Omental fat pad (tissue), 4 donors: ENCODE results near the gene CPB1. TPM values are rescaled to one million over a fixed set of nuclear protein-coding genes. Genes with fewer than 3 reads are reported as not detected.

Source experiments
- ATAC-seq: fragments of 150-250 bp; one replicate; pipeline ENCODE4 v1.9.1; 2016; ENCODE audit warnings: mild to moderate bottlenecking, moderate library complexity; ENCODE audit not compliant: low FRiP score
- DNase-seq: peaks from one replicate; pipeline ENCODE4 v3.0.0-alpha.2; 2019; ENCODE audit warnings: low spot score
- total RNA-seq, 4 donors: library from RNA; depleted of rRNA; stranded (reverse); fragments of >200 nt; gene quantifications; one replicate each; pipeline ENCODE4 v1.1.0, GENCODE V29; 2016
- TF ChIP-seq, protein P1 (sequence below), 3 donors: fragments of 450-650 bp; IDR thresholded peaks; one replicate each; pipeline ENCODE4 v1.5.1; 2016 to 2017; ENCODE audit warnings: antibody characterized with exemption in 3 of 3, mild to moderate bottlenecking in 3 of 3, moderate library complexity in 2 of 3

CPB1 gene
- total RNA-seq, 4 donors from 2014 or later: 0.72 to 38.9 (median 4.2) TPM

DNA sequence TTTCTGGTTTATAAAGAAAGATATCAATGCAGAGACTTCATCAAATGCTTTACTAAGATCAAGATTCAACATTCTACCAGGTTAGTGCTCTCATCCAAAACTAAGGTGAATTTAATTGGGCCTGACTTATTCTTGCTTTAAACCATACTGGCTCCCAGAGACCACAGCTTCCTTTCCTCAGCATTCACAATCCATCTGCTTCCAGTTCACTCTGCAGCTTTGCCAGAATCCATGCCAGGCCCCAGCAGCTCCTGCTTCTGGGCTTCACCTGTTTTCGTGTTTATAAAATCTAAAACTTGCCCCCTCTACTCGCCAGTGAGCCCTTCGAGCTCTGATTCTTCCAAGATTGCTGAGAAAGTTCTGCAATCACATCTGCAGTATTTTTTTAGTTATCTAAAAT lies 2.3 kb downstream of the CPB1 start:
- no peak for DNase-seq
- no peak for ATAC-seq
- TF ChIP-seq, protein P1, sequence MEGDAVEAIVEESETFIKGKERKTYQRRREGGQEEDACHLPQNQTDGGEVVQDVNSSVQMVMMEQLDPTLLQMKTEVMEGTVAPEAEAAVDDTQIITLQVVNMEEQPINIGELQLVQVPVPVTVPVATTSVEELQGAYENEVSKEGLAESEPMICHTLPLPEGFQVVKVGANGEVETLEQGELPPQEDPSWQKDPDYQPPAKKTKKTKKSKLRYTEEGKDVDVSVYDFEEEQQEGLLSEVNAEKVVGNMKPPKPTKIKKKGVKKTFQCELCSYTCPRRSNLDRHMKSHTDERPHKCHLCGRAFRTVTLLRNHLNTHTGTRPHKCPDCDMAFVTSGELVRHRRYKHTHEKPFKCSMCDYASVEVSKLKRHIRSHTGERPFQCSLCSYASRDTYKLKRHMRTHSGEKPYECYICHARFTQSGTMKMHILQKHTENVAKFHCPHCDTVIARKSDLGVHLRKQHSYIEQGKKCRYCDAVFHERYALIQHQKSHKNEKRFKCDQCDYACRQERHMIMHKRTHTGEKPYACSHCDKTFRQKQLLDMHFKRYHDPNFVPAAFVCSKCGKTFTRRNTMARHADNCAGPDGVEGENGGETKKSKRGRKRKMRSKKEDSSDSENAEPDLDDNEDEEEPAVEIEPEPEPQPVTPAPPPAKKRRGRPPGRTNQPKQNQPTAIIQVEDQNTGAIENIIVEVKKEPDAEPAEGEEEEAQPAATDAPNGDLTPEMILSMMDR (IDR thresholded peaks at IDR 0.05): no peak

DNA sequence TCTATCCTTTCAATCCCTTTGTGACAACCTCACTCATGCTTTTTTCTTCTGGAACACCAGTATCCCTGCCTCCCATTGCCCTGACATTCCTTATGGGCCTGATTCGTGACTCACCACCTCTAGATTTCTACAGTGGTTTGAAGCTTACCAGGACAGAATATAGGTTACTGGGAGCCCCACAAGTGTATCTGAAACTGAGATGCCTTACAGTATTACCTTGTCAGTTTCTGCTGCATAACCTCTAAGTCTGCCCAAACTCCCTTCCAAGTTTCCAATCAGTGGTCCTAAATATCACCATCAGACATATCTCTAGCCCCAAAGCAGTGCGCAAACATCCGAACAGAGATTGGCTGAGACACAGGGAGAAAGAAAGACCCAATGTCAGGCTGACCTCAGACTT lies 5.6 kb downstream of the CPB1 start:
- no peak for DNase-seq
- no peak for ATAC-seq
- TF ChIP-seq, protein P1 (IDR thresholded peaks at IDR 0.05): no peak

DNA sequence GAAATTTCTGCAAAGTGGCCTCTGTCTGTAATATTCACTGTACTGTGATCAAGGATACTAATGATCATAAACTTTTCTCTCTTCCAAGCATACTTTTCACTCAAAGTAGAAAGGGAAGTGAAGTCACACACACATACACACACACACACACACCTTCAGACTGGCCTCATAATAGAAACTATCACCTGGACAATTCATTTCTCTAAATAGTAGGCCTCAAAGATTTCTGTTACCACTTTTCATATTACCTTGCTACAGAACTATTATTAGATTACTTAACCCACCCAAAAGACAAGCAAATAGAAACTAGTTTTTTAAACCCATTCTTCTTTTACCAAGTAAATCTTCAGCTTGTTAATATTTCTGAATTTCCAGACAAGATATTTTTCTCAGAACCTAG lies 12.2 kb downstream of the CPB1 start:
- DNase-seq (no peak), ATAC-seq (no peak)
- TF ChIP-seq, protein P1 (IDR thresholded peaks at IDR 0.05): no peak

DNA sequence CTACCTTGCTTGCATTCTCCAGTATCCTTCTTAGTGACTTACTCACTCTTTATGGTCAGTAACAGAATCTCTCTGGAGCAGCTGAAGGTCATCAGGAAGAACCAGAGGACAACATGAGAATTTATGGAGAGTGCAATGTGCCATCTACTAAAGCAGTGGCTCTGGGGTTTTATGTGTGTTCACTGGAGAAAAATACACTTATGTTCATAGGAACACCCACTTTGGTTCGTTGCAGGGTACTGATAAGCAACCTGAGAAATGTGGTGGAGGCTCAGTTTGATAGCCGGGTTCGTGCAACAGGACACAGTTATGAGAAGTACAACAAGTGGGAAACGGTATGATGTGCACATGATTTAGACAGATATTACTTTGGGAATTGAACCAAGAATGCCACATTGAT lies 12.8 kb downstream of the CPB1 start:
- DNase-seq: no peak
- TF ChIP-seq, protein P1 (IDR thresholded peaks at IDR 0.05): no peak

DNA sequence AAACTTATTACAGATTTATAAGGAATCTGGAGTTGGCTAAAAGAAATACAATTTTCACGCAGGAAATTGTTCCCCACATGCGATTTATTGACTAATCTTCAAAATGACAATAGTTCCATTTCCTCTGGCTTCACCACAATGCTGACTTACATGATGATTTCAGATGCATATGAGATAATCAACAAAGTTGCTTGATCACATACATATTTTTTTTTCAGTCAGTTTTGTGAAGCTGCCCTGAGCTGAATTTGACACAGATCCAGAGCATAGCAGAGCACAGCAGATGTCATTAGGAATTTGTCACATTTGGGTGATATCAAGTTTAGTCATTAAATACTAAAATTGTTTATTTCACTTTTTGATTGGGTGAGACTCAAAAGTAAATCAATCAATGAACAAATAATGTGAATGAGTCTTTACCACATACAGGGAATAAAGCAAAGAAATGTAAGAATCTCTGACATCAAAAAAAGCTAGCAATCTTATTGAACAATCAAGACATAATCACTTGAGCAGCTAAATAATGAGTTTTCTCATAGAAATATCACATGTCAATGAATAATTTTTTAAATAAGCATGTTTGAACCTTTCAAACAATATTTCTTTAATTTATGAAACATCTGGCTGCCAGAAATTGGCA lies 18.3 kb downstream of the CPB1 start:
- TF ChIP-seq, protein P1 (IDR thresholded peaks at IDR 0.05): no peak
- ATAC-seq: no peak
- DNase-seq: no peak

More for the DNA sequence above, 12.8 kb downstream of the CPB1 start:
- no peak for ATAC-seq

DNA sequence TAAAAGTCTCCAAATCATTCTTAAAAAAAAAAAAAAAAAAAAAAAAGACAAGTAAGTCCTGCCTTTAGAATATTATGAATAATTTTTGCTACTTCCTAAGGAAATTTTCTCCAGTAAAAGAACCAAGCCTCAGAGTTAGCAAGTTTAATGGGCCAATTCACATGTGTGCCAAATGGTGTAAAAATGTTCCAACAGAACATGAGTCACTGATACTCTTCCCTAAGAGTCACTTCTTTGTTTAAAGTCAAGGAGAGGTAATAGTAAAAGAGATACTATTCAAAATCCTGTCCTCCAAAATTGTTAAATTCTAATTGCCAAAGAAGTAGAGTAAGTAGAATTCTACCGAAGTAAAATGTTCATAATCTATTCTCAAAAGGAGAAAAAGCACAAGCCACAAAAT lies 19.7 kb downstream of the CPB1 start:
- TF ChIP-seq, protein P1 (IDR thresholded peaks at IDR 0.05): no peak
- peak; percentile 66 for ATAC-seq
- no peak for DNase-seq

DNA sequence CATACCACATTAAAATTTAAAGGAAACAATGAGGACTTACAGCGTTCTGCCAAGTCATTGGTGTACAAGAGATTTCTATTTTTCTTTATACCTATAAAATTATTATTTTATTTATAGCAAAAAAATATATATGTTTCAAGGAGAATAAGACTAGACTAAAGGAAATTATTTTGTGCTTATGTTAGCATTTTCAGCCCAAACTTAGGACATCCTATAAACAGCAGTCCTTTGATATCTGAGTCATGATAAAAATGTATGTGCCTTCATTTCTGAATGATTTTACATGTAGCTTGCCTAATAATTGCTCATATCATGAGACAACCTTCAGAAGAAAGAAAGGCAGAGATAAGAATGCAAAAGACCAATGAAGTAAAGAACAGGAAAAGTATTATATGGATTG lies 20.8 kb downstream of the CPB1 start:
- ATAC-seq (no peak), DNase-seq (no peak)
- TF ChIP-seq, protein P1 (IDR thresholded peaks at IDR 0.05): no peak
